Inflammatory macrophage treated with lipopolysaccharide for 1 hour (primary cell): ENCODE results near the gene ENOX2.

ENCODE experiments used
- DNase-seq, 2 donors: peaks; one replicate each; pipeline ENCODE4 v3.0.0-alpha.2; 2020 to 2022

ENOX2 gene

GRCh38 chrX:130884627-130885026 is 18.4 kb downstream of the ENOX2 start:
- DNase-seq = no peak

DNA sequence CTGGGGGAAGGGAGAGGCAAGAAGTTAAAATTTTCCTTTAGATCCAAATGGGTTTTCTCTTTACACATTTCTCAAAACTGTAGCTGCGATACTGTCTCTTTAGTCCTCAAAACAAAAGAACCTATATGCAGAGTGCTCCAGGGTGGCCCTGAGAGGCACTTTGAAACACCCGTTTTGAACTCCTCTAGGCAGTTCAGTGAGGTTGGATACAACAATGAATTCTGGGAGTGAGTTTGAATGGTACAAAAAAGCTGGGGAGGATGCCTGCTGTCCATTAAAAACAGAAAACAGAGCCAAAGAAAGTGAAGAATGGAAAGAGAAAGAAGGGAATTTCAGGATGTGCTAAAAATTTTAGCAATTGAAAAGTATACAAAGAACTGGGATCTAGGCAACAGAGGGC is 23.1 kb downstream of the ENOX2 start:
- no peak for DNase-seq

DNA sequence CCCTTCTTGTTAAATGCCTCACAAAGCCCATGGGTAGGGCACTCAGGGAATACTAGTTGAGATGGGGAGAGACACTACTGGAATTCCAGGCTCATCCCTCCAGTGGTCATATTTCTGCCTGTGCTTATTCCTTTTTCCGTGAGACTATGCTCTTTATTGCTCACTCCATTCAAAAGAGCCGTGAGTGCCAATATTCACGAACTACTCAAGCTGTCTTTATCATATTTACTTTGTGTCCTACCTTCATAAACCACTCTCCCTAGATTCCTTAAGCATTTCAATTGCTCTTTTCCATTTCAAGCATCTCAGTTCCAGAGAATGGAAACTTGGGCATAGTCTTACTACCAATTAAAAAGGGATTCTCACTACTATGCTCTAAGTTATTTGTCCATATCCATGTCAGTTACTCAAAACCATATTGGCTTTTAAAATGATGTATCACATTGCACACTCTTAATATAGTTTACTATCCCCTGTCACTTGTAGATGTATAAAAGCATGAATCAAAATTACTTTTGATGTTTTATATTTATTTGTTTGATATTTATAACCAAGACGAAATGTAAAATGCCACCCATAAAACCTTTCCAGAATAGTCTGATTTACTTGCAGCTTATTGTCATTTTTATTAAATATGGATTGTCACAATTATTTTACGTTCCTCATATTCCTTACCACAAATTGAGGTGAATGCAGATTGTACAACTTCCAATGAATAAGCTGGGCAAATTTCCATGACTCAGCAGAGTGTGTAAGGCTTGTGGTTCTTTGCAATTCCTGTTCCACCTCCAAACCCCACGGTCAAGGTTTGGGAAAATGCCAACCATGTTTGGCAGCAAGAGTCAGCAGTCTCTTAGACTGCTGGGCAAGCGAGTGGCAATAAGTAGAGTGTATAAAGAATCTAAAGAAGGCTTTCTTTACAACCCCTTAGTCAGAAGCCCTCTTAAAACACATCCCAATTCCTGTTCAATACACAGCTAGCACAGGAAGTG is 24.4 kb downstream of the ENOX2 start:
- DNase-seq = no peak

- DNase-seq = no peak
Observed at GRCh38 chrX:130877892-130878341, 25.1 kb downstream of the ENOX2 start.

DNA sequence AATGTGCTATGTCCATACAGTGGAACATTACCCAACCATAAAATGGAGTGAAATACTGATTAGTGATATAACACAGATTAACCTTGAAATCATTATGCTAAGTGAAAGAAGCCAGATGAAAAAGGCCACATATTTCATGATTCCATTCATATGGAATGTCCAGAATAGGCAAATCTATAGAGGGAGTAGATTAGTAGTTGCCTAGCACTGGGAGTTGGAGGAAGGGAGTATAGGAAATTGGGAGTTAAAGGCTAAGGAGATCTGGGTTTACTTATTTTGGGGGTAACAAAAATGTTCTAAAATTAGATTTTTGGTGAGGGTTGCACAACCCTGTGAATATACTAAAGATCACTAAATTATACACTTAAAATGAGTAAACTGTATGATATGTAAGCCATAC is 26.8 kb downstream of the ENOX2 start:
- DNase-seq = no peak

GRCh38 chrX:130874751-130875150 is 28.3 kb downstream of the ENOX2 start:
- no peak for DNase-seq

DNA sequence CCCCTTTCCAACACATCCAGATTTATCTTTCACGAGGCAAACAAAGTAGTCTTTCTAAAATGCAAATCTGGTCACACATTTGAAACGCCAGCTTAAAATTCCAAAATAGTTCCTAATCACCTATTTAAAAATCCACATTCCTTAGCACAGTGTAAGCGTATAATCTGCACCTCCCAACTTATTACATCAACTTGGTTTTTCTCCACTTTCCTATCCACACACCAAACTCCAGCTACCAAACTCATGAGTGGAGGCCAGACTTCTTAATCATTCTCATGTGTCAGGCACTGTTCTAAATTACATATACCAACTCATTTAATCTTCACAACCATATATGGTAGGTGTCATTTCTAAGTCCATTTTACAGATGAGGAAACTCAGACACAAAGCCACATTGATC is 33.8 kb downstream of the ENOX2 start:
- DNase-seq = no peak

DNA sequence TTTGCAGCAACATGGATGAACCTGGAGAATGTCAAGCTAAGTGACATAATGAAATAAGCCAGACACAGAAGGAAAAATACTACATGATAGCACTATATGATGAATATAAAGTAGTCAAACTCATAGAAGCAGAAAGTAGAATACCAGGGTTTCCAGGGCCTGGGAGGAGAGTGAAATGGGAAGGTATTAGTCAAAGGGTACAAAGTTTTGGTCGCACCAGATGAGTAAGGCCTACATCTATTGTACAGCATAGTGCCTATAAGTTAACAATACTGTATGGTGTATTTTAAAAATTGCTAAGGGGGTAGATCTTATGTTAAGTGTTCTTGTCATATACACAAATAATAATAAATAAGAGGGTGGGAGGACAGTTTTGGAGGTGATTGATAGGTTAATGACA is 41.5 kb downstream of the ENOX2 start:
- no peak for DNase-seq

- no peak for DNase-seq
Observed at GRCh38 chrX:130857207-130857606, 45.8 kb downstream of the ENOX2 start.

- DNase-seq = no peak
Observed at GRCh38 chrX:130851569-130851968, 51.4 kb downstream of the ENOX2 start.

DNA sequence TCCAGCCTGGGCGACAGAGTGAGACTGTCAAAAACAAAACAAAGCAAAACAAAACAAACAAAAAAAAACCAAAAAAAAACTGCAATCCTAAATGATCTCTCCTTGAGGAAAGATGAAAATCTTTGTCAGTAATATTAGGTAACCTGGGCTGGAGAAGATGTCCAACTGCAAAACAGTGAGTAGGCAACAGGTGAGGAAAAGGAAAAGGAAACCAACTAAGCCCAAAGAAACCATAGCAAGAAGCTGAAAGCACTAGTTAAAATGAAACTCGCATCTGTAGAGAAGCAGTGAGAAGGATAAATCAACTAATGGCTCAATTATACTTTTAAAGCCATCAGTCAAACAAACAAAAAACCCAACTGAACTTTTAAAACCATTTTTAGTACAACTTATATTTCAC is 54.2 kb downstream of the ENOX2 start:
- no peak for DNase-seq

DNA sequence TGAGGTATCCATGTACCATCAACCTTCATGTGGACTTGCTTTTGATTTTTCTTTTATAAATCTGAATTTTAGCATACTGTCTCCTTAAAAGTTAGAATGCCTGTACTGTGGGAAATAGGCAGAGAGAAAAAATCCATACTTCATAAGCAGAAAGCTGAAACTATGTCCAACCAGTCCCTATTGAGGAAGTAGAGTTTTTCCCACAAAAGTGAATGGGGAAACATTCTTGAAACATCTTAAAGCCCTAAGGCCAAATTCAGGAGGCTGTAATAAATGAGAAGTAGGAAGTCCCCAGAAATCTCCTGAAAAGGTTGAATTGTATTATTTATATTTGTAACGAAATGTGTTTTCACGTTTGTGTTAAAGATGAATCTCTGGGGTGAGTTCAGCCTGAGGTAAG is 56.3 kb downstream of the ENOX2 start:
- peak; percentile 39 to 71 for DNase-seq

DNA sequence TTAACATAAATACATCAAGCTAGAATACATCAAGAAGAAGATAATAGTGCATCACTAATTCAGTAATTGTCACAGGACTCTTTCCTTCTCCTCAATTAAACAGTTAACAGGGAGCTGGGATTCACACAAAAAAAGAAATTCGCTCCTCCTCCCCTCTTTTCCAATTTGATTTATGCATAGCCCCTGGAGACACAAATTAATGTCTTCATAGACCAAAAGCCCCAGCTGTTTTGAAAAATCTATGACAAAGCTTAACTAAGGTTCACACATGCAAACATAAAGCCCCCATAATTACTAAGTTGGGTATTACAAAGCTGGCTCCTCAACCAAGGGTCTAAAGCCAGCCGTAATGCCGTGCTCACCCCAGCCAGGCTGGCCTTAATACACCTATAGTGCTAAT is 61.2 kb downstream of the ENOX2 start:
- no peak for DNase-seq

- no peak for DNase-seq
Observed at GRCh38 chrX:130840345-130840744, 62.7 kb downstream of the ENOX2 start.

DNA sequence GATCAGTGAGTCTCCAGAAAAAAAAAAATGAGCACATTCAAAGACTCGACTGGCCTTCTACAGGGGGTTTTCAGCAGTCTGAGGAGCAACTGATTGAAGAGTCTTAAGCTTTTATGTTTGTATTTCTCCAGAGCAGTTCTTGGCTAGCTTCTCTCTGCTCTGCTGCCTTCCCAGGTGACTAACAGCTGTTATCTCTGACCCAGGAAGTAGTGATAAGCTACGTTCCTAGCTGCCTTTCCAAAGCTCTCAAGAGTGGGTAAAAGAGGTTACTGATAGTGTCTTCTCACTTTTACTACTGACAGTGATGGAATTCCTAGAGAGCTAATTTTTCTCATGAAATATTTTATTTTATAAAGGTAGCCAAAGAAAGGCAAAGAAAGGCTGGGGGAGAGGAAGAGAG is 66.6 kb downstream of the ENOX2 start:
- no peak for DNase-seq

DNA sequence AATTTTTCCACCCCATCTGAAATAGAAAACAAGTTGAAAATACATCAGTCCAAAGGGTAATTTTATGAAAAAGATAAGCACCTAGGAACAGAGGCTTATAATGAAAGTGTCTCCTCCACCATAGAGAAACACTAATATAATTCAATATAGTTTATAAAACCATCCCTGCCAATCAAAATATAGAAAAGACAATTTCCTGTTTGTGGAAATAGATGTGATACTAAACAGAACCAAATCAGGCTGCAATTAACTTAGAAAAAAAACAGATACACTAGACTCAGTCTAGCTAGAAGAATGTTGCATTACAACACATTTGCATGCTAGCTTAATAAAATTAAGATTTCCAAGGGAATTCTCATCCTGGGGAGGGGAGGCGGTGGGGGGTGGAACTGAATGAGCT is 68.2 kb downstream of the ENOX2 start:
- DNase-seq = no peak

DNA sequence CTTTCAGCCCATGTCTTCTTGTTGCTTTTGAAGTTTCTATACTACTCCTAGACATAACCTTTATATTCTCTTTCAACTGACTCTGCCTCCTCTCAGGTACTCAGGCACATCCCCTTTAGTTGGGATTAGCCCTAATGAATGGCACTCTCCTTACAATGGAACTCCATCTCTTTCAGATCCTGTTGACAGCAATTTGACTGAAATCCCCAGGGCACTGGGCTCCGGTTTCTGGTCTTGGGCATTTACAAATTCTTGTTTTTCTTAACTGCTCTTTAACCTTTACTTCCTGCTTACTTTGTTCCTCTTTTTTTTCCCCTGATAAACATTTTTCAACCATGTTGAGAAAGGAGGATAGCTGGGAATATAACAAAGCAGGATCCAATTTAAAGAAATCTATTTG is 68.9 kb downstream of the ENOX2 start:
- peak; percentile 24 to 42 for DNase-seq

GRCh38 chrX:130831347-130831722 is 71.7 kb downstream of the ENOX2 start:
- DNase-seq = no peak

DNA sequence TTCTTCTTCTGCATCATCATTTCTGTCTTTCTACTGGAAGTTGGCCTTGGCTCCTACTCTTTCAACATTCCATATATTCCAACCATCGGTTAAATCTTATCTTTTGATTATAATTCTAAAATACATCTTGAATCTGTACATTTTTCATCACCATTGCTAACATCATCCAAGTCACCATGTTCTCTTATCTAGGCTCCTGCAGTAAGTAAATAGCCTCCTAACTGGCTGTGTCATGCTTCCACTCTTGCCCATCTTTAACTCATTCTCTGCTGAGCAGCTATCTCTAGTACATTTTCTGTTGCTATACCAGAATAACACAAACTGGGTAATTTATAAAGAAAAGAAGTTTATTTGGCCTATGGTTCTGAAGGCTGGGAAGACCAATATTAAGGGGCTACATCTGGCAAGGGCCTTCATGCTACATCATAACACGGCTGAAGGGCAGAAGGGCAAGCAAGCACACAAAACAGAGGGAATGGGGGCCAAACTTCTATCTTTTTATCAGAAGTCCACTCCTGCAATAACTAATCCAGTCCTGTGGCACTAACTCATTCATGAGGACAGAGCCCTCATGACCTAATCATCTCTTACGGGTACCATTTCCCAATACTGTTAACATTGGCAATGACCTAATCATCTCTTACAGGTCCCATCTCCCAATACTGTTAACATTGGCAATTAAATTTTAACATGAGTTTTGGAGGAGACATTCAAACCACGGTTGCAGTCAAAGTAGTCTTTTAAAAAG is 72.2 kb downstream of the ENOX2 start:
- peak in 1 of 2 donors; percentile 30 for DNase-seq

DNA sequence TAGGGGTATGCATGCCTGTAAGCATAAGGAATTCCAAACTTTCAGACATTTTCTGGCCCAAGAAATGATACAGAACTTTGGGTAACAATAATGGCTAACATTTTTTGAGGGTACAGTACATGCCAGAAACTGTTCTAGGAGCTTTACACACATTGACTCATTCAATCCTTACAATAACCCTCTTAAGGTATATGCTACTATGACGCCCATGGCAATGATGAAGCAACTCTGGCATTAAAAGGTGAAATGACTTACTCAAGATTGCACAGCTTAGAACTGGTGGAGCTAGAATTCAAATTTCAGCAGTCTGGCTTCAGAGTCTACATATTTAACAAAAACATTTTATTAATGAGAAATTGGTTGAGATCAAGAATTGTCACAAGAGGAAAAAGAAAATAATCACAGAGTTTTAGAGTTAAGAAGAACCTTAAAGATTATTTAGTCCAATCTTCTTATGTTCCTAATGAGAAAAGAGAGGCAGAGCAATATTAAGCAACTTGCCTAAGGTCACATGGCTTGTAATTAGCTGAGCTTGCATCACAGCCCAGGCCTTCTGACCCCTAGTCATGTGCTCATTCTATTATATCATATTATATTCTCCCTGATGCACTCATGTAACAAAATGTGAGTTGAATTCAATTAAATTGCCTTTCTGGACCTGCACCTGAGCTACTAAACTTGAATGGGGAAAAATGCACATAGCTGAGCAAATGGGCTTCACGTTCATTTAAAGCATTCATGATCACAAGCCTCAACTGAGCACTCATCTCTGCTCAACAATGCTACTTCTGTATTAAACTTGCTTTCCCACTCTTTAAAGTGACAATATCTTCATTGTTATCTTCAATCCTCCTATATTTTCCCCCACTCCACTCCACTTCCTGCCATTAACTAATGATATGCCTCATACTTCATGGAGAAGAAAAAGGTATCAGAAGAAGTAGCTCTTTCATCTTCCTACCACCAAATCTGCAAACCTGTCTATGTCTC is 73.2 kb downstream of the ENOX2 start:
- no peak for DNase-seq

DNA sequence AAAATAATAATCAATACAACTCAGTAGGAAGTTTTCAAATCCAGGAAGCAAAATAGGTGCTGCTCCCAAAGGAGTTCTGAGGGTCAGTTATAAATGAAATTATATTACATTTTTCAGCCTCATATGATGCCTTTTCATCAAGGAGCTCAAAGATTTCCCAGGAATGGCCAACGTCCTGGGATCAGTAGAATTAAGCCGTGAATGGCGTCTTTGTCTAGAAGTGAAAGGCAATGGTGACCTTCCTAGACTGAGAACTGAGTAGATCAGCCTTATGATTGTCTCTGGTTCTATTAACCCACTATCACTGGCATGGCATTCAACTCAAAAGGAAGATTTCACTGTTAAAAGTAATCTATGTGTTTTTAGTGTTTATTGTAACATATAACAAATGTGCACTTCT is 74.4 kb downstream of the ENOX2 start:
- DNase-seq = no peak

DNA sequence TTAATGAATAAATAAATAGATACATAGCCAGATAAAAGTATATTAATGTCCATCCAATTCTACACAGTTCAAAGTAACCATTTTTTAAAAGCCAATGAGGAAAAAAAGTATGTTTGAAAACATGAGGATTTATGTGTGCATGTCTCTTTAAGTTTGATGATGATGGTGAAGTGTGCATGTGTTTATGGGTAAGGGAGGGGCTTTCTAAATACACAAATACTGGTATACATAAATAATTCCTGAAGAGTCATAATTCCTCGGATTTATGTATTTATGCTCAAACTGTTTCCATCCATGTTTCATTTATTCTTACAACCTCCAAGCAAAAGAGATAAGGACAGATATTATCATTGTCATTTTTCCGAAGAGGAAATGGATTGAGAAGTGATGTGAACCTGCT is 75.4 kb downstream of the ENOX2 start:
- no peak for DNase-seq

DNA sequence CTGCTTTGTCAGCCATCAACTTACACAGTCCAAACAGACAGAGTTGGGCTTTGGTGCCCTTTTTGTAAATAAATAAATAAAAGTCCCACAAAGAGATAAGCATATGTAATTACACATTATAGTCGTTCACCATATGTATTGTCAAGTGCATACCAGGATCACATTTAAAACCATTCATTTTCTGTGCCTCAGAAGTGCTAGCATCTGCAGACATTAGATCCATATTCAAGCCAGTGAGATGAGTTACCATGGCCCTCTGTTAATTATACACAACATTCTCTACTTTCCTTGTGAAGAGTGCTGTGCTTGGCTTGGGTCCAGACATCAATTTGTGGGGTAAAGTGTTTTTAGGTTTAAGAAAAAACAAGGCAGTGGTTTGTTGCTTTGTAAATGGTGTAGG is 76.8 kb downstream of the ENOX2 start:
- no peak for DNase-seq
